Prostate gland (tissue), 2 donors: Measurements from ENCODE around the gene NFIC. TPM values are rescaled to one million over a fixed set of nuclear protein-coding genes. Genes with fewer than 3 reads are reported as not detected.
"Not testable (repeated sequence)": the region's sequence is repeated elsewhere in the genome, so short reads cannot be mapped to it uniquely, and the experiment has no call there.

Source experiments
- DNase-seq: peaks from one replicate; pipeline ENCODE4 v3.0.0-alpha.2; 2019; ENCODE audit warnings: low spot score
- H3K27ac ChIP-seq, 2 donors: fragments of 200-600 bp; sonication (generic); 2 replicates each; pipeline ENCODE4 v1.5.1; 2017 to 2019
- H3K27me3 ChIP-seq: fragments of 200-600 bp; sonication (generic); replicated peaks from 2 replicates; pipeline ENCODE4 v1.5.1; 2019; ENCODE audit not compliant: insufficient read depth
- H3K36me3 ChIP-seq, 2 donors: fragments of 200-600 bp; sonication (generic); 1 replicate in 1 of 2; 2 replicates in 1 of 2; pipeline versions ENCODE4 v1.5.1 to v1.8.1; 2017 to 2019
- H3K4me1 ChIP-seq: fragments of 200-600 bp; sonication (generic); replicated peaks from 2 replicates; pipeline ENCODE4 v1.5.1; 2019
- H3K4me3 ChIP-seq, 2 donors: fragments of 200-600 bp; sonication (generic); 2 replicates each; pipeline ENCODE4 v1.5.1; 2017 to 2019
- H3K9me3 ChIP-seq: fragments of 200-600 bp; sonication (generic); 2 replicates; pipeline ENCODE4 v1.5.1; 2017
- POLR2A ChIP-seq: fragments of 450-650 bp; IDR thresholded peaks from one replicate; pipeline ENCODE4 v1.6.1; 2016; ENCODE audit warnings: antibody characterized with exemption, mild to moderate bottlenecking
- POLR2AphosphoS5 ChIP-seq: sonication (generic); formaldehyde crosslinking; IDR thresholded peaks from one replicate; pipeline ENCODE4 v1.6.1; 2017; ENCODE audit warnings: antibody characterized with exemption
- WGBS: methylation state at CpG from one replicate; pipeline ENCODE4 v1.1.5; 2018; 5-methylcytosine and 5-hydroxymethylcytosine counted together
- intact Hi-C: fragments of 100-400 bp; cut with DNase I; formaldehyde crosslinking; loops from one replicate; pipeline ENCODE4 v1.14.2; 2022
- total RNA-seq, 2 donors: library from RNA; depleted of rRNA; stranded (reverse); fragments of >200 nt; gene quantifications; one replicate each; pipeline ENCODE4 v1.1.0, GENCODE V29; 2016
- TF ChIP-seq, protein P1 (sequence below), 4 experiments: fragments of 200-600 bp in 2 of 4; fragments of 450-650 bp in 2 of 4; sonication (generic) in 2 of 4; IDR thresholded peaks; 1 replicate in 3 of 4; 2 replicates in 1 of 4; pipeline ENCODE4 v1.5.1; 2016 to 2019; ENCODE audit warnings: antibody characterized with exemption in 4 of 4, mild to moderate bottlenecking in 2 of 4, moderate library complexity in 2 of 4

NFIC gene
- total RNA-seq, 2 donors from 2014 or later, result 160 to 168 TPM

DNA sequence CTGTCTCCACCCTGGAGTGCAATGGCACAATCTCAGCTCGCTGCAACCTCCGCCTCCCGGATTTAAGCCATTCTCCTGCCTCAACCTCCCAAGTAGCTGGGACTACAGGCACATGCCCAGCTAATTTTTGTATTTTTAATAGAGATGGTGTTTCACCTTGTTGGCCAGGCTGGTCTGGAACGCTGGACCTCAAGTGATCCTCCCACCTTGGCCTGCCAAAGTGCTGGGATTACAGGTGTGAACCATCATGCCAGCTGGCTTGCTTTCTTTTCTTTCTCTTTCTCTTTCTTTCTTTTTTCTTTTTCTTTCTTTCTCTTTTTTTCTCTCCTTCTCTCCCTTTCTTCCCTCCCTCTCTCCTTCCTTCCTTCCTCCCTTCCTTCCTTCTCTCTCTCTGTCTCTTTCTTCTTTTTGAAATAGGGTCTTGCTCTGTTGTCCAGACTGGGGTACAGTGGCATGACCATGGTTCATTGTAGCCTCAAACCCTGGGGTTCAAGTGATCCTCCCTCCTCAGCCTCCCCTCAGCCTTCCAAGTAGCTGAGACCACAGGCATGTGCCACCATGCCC is 33.3 kb upstream of the NFIC start:
- Histone ChIP-seq H3K27me3 (no peaks in the 10 kb centered on the region), H3K27ac (peak overlapping the region in 1 of 2 donors; percentile 4), H3K9me3 (no peaks in the 10 kb centered on the region), H3K36me3 (no peaks in the 10 kb centered on the region), H3K4me1 (peaks cover 24% of the 10 kb centered on the region), H3K4me3 (no peak overlapping the region)
- no peak for DNase-seq
- WGBS, result 61% methylated on average over 4 of the region's 4 CpGs
- intact Hi-C loops, result no loop called here
- TF ChIP-seq POLR2A, result no peak
- no peak for TF ChIP-seq POLR2AphosphoS5
- TF ChIP-seq, protein P1, sequence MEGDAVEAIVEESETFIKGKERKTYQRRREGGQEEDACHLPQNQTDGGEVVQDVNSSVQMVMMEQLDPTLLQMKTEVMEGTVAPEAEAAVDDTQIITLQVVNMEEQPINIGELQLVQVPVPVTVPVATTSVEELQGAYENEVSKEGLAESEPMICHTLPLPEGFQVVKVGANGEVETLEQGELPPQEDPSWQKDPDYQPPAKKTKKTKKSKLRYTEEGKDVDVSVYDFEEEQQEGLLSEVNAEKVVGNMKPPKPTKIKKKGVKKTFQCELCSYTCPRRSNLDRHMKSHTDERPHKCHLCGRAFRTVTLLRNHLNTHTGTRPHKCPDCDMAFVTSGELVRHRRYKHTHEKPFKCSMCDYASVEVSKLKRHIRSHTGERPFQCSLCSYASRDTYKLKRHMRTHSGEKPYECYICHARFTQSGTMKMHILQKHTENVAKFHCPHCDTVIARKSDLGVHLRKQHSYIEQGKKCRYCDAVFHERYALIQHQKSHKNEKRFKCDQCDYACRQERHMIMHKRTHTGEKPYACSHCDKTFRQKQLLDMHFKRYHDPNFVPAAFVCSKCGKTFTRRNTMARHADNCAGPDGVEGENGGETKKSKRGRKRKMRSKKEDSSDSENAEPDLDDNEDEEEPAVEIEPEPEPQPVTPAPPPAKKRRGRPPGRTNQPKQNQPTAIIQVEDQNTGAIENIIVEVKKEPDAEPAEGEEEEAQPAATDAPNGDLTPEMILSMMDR (IDR thresholded peaks at IDR 0.05), result no peak

DNA sequence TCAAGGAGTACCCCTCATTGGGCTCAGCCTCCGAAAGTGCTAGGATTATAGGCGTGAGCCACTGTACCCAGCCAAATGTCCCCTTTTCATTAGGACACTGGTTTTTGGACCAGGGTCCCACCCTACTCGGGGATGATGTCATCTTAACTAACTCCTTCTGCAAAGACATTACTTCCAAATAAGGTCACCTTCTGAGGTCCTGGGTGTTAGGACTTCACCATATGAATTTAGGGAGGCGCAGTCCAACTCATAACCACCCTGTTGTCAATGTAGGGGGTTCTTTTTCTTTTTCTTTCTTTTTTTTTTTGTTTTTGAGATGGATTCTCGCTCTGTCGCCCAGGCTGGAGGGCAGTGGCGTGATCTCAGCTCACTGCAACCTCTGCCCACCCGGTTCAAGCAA is 32.7 kb upstream of the NFIC start:
- no peaks in the 10 kb centered on the region for H3K36me3 ChIP-seq
- H3K27me3 ChIP-seq, result no peaks in the 10 kb centered on the region
- no peaks in the 10 kb centered on the region for H3K9me3 ChIP-seq
- TF ChIP-seq POLR2A (no peak), POLR2AphosphoS5 (no peak)
- TF ChIP-seq, protein P1 (IDR thresholded peaks at IDR 0.05), result no peak
- H3K27ac ChIP-seq, result no peak overlapping the region
- WGBS, result 88% methylated on average over 8 of the region's 8 CpGs
- no peak overlapping the region for H3K4me3 ChIP-seq
- DNase-seq, result no peak
- H3K4me1 ChIP-seq, result peaks cover 27% of the 10 kb centered on the region
- intact Hi-C loops, result no loop called here

DNA sequence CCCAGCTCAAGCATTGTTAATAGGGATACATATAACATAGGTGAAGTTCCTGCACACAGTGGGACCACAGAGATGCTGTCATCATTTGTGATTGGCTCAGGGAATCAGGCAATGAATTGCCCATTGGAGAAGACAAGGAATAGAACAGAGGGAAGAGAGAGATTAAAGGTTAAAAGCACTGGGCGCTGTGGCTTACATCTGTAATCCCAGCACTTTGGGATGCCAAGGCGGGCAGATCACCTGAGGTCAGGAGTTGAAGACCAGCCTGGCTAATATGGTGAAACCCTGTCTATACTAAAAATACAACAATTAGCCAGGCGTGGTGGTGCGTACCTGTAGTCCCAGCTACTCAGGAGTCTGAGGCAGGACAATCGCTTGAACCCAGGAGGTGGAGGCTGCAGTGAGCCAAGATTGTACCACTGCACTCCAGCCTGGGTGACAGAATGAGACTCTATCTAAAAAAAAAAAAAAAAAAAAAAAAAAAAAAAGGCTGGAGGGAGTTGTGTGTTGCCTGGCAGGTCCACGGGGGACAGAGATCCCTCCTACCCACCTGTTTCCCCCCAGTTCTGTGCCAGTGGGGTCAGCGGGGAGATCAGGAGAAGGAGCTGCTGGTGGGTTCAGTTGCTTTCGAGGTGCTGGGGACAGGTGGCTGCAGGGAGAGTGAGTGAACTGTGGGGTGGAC is 31.5 kb upstream of the NFIC start:
- H3K27me3 ChIP-seq, H3K4me3 ChIP-seq, H3K36me3 ChIP-seq, H3K9me3 ChIP-seq, intact Hi-C loops, DNase-seq: not testable (repeated sequence)
- Histone ChIP-seq H3K4me1 (peaks cover 30% of the 10 kb centered on the region), H3K27ac (peak overlapping the region; percentile 94 to 98)
- 83% methylated on average over 8 of the region's 8 CpGs for WGBS

DNA sequence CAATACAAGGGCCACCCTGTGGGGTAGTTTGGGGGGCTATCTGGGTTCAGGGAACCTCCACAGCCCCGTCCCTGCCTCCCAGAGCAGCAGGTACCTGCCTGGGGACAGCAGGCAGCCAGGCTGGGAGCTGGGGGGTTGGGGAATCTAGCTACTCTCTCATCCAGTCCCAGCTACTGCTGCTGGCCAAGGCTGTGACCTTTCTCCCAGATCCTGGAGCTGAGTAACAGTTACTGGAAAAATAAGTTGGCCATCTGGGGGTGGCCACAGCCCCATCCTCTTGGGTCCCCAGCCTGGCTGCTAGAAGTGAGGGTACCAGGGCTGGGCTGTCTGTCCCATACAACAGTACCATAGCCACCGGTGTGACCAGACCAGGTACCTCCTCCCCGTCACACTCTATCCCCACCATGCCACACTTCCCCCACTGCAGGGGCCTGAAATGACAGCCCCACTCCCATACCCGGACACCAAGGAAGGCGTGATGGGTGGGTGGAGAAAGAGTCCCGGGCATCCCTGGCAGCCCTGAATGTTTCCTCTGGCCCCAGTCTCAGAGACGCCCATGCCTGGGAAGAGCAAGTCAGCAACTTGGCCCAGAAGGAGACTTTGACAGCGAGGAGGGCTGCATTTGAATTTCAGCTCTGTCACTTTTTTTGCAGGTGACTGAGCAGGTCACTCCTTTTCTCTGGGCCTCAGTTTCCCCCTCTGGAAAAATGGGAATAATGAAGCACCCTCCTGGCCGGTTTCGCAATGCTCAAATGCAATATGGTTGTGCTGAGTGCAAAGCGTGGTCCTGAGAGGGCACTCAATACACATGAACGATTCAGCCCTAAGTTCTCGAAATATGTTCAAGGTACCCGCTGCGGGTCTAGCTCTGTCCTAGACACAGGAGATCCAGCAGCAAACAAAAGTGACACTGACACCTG is 30.7 kb upstream of the NFIC start:
- no peak overlapping the region for H3K4me3 ChIP-seq
- no peaks in the 10 kb centered on the region for H3K36me3 ChIP-seq
- WGBS, result 69% methylated on average over 15 of the region's 15 CpGs
- H3K27me3 ChIP-seq, result no peaks in the 10 kb centered on the region
- H3K9me3 ChIP-seq, result no peaks in the 10 kb centered on the region
- no peak for DNase-seq
- intact Hi-C loops, result loop anchor here (2.0 kb wide), 2 partner anchors 63 to 93 kb away; no protein-coding TSS in a partner anchor
- peaks cover 30% of the 10 kb centered on the region for H3K4me1 ChIP-seq
- H3K27ac ChIP-seq, result peak overlapping the region; percentile 94 to 98
- TF ChIP-seq, protein P1 (IDR thresholded peaks at IDR 0.05), result no peak
- TF ChIP-seq POLR2AphosphoS5 (no peak), POLR2A (no peak)

DNA sequence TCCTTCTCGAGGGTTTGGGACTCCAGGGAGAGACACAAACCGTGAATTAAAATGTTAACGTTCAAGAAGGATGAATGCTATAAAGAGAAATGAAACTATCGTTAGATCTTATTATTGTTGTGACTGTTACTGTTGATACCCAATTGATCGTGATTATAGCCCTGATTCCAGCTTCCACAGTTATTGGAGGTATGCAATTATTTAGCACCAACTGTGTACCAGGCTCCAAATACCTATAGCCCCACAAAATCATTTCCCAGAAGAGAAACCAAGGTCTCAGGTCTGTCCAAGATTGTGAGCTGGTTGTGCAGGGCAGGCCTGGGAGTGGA is 30.1 kb upstream of the NFIC start:
- intact Hi-C loops, result loop anchor here (2.0 kb wide), 2 partner anchors 62 to 92 kb away; no protein-coding TSS in a partner anchor
- Histone ChIP-seq H3K9me3 (no peaks in the 10 kb centered on the region), H3K27ac (peak overlapping the region; percentile 94 to 98), H3K27me3 (no peaks in the 10 kb centered on the region), H3K4me1 (peaks cover 30% of the 10 kb centered on the region), H3K4me3 (no peak overlapping the region), H3K36me3 (no peaks in the 10 kb centered on the region)
- TF ChIP-seq, protein P1 (IDR thresholded peaks at IDR 0.05), result no peak
- TF ChIP-seq POLR2AphosphoS5 (no peak), POLR2A (no peak)
- WGBS, result 8% methylated on average over 5 of the region's 5 CpGs
- DNase-seq, result no peak
